Measurements from ENCODE around the gene RFPL3.

GRCh38 chr22:32352681-32353080, 5.0 kb upstream of the RFPL3 start:
- TF ChIP-seq CTCF (IDR thresholded peaks at IDR 0.05; ENCODE audit: insufficient read depth, low read depth, low read length) (no peak), EZH2 (IDR thresholded peaks at IDR 0.05; ENCODE audit: insufficient read depth, low read length) (no peak)
